GM12878 (cell line): ENCODE results near the gene GNLY. TPM values are rescaled to one million over a fixed set of nuclear protein-coding genes. Genes with fewer than 3 reads are reported as not detected.

Experiments
- ATAC-seq: fragments of 200-7000 bp; cut with Tn5 transposase; 3 replicates; pipeline ENCODE4 v1.9.1; 2020; ENCODE audit warnings: mild to moderate bottlenecking, moderate library complexity
- BruUV-seq: library from RNA; stranded (reverse); fragments of 400-500 nt; replicated peaks from 2 replicates; lab custom pipeline; 2021; lab: Mats Ljungman, UMichigan
- CTCF ChIA-PET: fragments of 300-600 bp; sonication (Branson Sonifier 250); formaldehyde crosslinking; extraction: SDS; loops from one replicate; lab custom pipeline; 2021; ENCODE audit warnings: inconsistent platforms; lab: Yijun Ruan, JAX
- POLR2A ChIA-PET: fragments of 350-600 bp; formaldehyde crosslinking; extraction: SDS; loops from one replicate; lab custom pipeline; 2021; ENCODE audit warnings: inconsistent platforms; lab: Charles Lee
- RAD21 ChIA-PET: fragments of 300-600 bp; sonication (Branson Sonifier 250); formaldehyde crosslinking; loops from one replicate; lab custom pipeline; 2023; ENCODE audit warnings: antibody characterized with exemption; ENCODE audit not compliant: unreplicated experiment; lab: Charles Lee
- SMC1A ChIA-PET: fragments of 300-600 bp; sonication (Branson Sonifier 250); formaldehyde crosslinking; loops from one replicate; lab custom pipeline; 2023; ENCODE audit not compliant: unreplicated experiment, uncharacterized antibody; lab: Charles Lee
- DNase-seq: peaks from one replicate; pipeline ENCODE4 v3.0.0-alpha.2; 2011; ENCODE audit warnings: low read depth, low spot score
- FAIRE-seq: peaks from 3 replicates; lab custom pipeline; 2011; peaks lifted over from hg19 to GRCh38; lab: Jason Lieb, UNC
- H2AFZ ChIP-seq: 2 replicates; pipeline ENCODE4 v1.6.0; 2011; ENCODE audit warnings: low read depth, low read length, control low read depth; ENCODE audit not compliant: control insufficient read depth
- H3K27ac ChIP-seq: 2 replicates; pipeline ENCODE4 v1.5.1; 2011; ENCODE audit warnings: control low read depth; ENCODE audit not compliant: control insufficient read depth, insufficient read depth
- H3K27me3 ChIP-seq, 2 experiments: replicated peaks in 1 of 2; 2 replicates each; pipeline versions ENCODE4 v1.6.0 to v1.6.1; 2011; ENCODE audit warnings: low read length in 1 of 2; ENCODE audit not compliant: control insufficient read depth in 2 of 2, insufficient read depth in 2 of 2
- H3K36me3 ChIP-seq, 2 experiments: 2 replicates each; pipeline ENCODE4 v1.5.1; 2011; ENCODE audit warnings: low read length in 1 of 2; ENCODE audit not compliant: control insufficient read depth in 2 of 2, insufficient read depth in 2 of 2
- H3K4me1 ChIP-seq: 2 replicates; pipeline ENCODE4 v1.6.1; 2011; ENCODE audit warnings: mild to moderate bottlenecking, low read length, moderate library complexity, mixed read lengths; ENCODE audit not compliant: control insufficient read depth, insufficient read depth
- H3K4me2 ChIP-seq: 2 replicates; pipeline ENCODE4 v1.6.0; 2011; ENCODE audit warnings: control low read depth; ENCODE audit not compliant: control insufficient read depth, insufficient read depth
- H3K4me3 ChIP-seq: fragments of 200-600 bp; sonication (generic); 2 replicates; pipeline ENCODE4 v1.5.1; 2016
- H3K79me2 ChIP-seq: 2 replicates; pipeline ENCODE4 v1.6.0; 2011; ENCODE audit warnings: low read length; ENCODE audit not compliant: control insufficient read depth, insufficient read depth
- H3K9ac ChIP-seq: 2 replicates; pipeline ENCODE4 v1.8.0; 2011; ENCODE audit warnings: low read length, control low read depth, mixed read lengths; ENCODE audit not compliant: control insufficient read depth, insufficient read depth
- H3K9me3 ChIP-seq: replicated peaks from 3 replicates; pipeline ENCODE4 v1.5.1; 2011; ENCODE audit warnings: mild to moderate bottlenecking, low read length; ENCODE audit not compliant: control insufficient read depth, insufficient read depth
- H4K20me1 ChIP-seq: 2 replicates; pipeline ENCODE4 v1.6.0; 2011; ENCODE audit not compliant: control insufficient read depth, insufficient read depth
- CREM ChIP-seq: IDR thresholded peaks from 2 replicates; pipeline ENCODE4 v1.6.1; 2014; ENCODE audit warnings: antibody characterized with exemption, low read depth
- HDGF ChIP-seq: fragments of 450-650 bp; IDR thresholded peaks from 2 replicates; pipeline ENCODE4 v1.6.1; 2016; ENCODE audit warnings: antibody characterized with exemption
- IRF4 ChIP-seq: IDR thresholded peaks from 2 replicates; pipeline ENCODE4 v1.6.1; 2011; ENCODE audit warnings: low read depth, low read length
- IRF5 ChIP-seq: fragments of 450-650 bp; IDR thresholded peaks from 2 replicates; pipeline ENCODE4 v1.6.1; 2017; ENCODE audit warnings: borderline replicate concordance
- JUND ChIP-seq: IDR thresholded peaks from 2 replicates; pipeline ENCODE4 v1.6.1; 2012; ENCODE audit warnings: low read depth, mild to moderate bottlenecking, low read length, improper control_type of control experiment, moderate library complexity
- LARP7 ChIP-seq: fragments of 450-650 bp; IDR thresholded peaks from 2 replicates; pipeline ENCODE4 v1.6.1; 2017; ENCODE audit warnings: mild to moderate bottlenecking
- PAX5 ChIP-seq: IDR thresholded peaks from 2 replicates; pipeline ENCODE4 v1.6.1; 2011; ENCODE audit warnings: low read depth, low read length, borderline replicate concordance
- POLR2A ChIP-seq: IDR thresholded peaks from 2 replicates; pipeline ENCODE4 v1.6.1; 2011; ENCODE audit warnings: low read depth, mild to moderate bottlenecking, low read length
- RAD21 ChIP-seq: IDR thresholded peaks from 2 replicates; pipeline ENCODE4 v1.6.1; 2011; ENCODE audit warnings: mild to moderate bottlenecking, low read depth, low read length, moderate library complexity; ENCODE audit not compliant: insufficient read depth
- STAT1 ChIP-seq: fragments of 450-650 bp; conservative IDR thresholded peaks from 2 replicates; pipeline ENCODE4 v1.6.1; 2014; ENCODE audit warnings: antibody characterized with exemption, mild to moderate bottlenecking
- WRNIP1 ChIP-seq: IDR thresholded peaks from 2 replicates; pipeline ENCODE4 v1.6.1; 2011; ENCODE audit warnings: low read depth, low read length, improper control_type of control experiment, borderline replicate concordance
- ZNF24 ChIP-seq: fragments of 450-650 bp; IDR thresholded peaks from 2 replicates; pipeline ENCODE4 v1.6.1; 2017; ENCODE audit warnings: antibody characterized with exemption, mild to moderate bottlenecking
- ZNF622 ChIP-seq: fragments of 450-650 bp; IDR thresholded peaks from 2 replicates; pipeline ENCODE4 v1.6.1; 2017; ENCODE audit warnings: mild to moderate bottlenecking, inconsistent platforms
- WGBS: methylation state at CpG from one replicate; pipeline ENCODE4 v1.1.6; 2016; ENCODE audit warnings: low lambda C conversion rate; ENCODE audit not compliant: insufficient replicate concordance, insufficient coverage; ENCODE audit errors: missing lambda C conversion rate; 5-methylcytosine and 5-hydroxymethylcytosine counted together
- in situ Hi-C: fragments of 300-500 bp; cut with MboI; formaldehyde crosslinking; loops from 9 replicates; pipeline ENCODE4 v1.14.3; 2018; ENCODE audit warnings: mixed read lengths
- intact Hi-C: fragments of 100-400 bp; cut with micrococcal nuclease; formaldehyde crosslinking; loops from one replicate; pipeline ENCODE4 v1.14.2; 2022; ENCODE audit not compliant: unreplicated experiment
- polyA plus RNA-seq, 11 experiments: library from polyadenylated mRNA; depleted of rRNA in 4 of 11; unstranded in 6 of 11; stranded (reverse) in 5 of 11; fragments of >200 nt; fragmentation: Nextera tagmentation in 4 of 11; fragmentation: Illumina TruSeq in 1 of 11; extraction: Ambion mirVana in 4 of 11; extraction: Trizol in 1 of 11; gene quantifications; 1 replicate in 1 of 11; 2 replicates in 10 of 11; pipeline versions ENCODE4 v1.2.1 to v1.2.3, GENCODE V29; 2011 to 2016; ENCODE audit warnings: inconsistent platforms in 2 of 11, missing spikeins in 2 of 11, low read depth in 1 of 11
- total RNA-seq, 4 experiments: library from RNA; depleted of rRNA in 3 of 4; stranded (reverse); fragments of >200 nt in 3 of 4; fragmentation: Illumina TruSeq in 1 of 4; extraction: Trizol in 1 of 4; gene quantifications; 2 replicates each; pipeline versions ENCODE4 v1.2.1 to v1.2.3, GENCODE V29; 2013 to 2021
- TF ChIP-seq, protein P1 (sequence below): fragments of 450-650 bp; IDR thresholded peaks from 2 replicates; pipeline ENCODE4 v1.6.1; 2018; ENCODE audit warnings: borderline replicate concordance, mild to moderate bottlenecking; ENCODE audit not compliant: partially characterized antibody
- TF ChIP-seq, protein P2 (sequence below): IDR thresholded peaks from 2 replicates; pipeline ENCODE4 v1.6.1; 2011; ENCODE audit warnings: low read depth, mild to moderate bottlenecking, low read length, moderate library complexity, borderline replicate concordance; ENCODE audit errors: extremely low read depth
- TF ChIP-seq, protein P3 (sequence below): IDR thresholded peaks from 2 replicates; pipeline ENCODE4 v1.6.1; 2011; ENCODE audit warnings: borderline replicate concordance, low read depth, mild to moderate bottlenecking, moderate library complexity, mixed read lengths, low read length; ENCODE audit not compliant: insufficient read depth; ENCODE audit errors: extremely low read length

Gene GNLY
- total and polyA plus RNA-seq, 10 of the 15 experiments (the other 5 are each of a cell fraction or from before 2014, with no cell fraction given), result 0.18 to 0.42 TPM; not detected in 8

- TF ChIP-seq, protein P1, sequence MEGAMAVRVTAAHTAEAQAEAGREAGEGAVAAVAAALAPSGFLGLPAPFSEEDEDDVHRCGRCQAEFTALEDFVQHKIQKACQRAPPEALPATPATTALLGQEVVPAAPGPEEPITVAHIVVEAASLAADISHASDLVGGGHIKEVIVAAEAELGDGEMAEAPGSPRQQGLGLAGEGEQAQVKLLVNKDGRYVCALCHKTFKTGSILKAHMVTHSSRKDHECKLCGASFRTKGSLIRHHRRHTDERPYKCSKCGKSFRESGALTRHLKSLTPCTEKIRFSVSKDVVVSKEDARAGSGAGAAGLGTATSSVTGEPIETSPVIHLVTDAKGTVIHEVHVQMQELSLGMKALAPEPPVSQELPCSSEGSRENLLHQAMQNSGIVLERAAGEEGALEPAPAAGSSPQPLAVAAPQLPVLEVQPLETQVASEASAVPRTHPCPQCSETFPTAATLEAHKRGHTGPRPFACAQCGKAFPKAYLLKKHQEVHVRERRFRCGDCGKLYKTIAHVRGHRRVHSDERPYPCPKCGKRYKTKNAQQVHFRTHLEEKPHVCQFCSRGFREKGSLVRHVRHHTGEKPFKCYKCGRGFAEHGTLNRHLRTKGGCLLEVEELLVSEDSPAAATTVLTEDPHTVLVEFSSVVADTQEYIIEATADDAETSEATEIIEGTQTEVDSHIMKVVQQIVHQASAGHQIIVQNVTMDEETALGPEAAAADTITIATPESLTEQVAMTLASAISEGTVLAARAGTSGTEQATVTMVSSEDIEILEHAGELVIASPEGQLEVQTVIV, result no peak
- TF ChIP-seq, all 136 proteins: peak for 0
Observed at GRCh38 chr2:85674417-85674816, 19.7 kb upstream of the GNLY start (continued).

DNA sequence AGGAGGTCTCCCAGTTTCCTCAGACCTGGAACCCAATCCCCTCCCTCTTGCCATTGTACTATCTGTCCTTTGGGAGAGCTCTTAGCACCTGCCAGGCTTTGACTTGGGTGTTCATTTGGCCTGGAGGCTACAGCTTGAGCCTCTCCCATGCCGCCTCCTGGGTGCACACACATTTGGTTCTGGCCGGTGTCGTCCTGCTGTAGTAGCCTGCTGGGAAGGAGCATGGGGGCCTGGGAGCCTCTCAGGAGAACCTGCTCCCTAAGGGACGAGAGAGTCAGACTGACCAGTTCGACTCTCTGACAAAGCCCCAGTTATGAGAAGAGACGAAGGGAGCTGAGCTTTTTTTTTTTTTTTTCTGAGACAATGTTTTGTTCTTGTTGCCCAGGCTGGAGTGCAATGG lies 18.7 kb upstream of the GNLY start:
- H2AFZ ChIP-seq, result no peak overlapping the region
- no peak overlapping the region for H3K9ac ChIP-seq
- no peak for ATAC-seq
- ChIA-PET CTCF (interaction anchor here (1.2 to 2.7 kb wide), 4 partner anchors 8 to 38 kb away, joined by 6 to 11 read pairs (median 8); no protein-coding TSS in a partner anchor), RAD21 (interaction anchor here (1.2 kb wide), 1 partner anchor 27 kb away, joined by 3 read pairs; no protein-coding TSS in a partner anchor), SMC1A (interaction anchor here (2.6 to 3.0 kb wide), 2 partner anchors 31 to 38 kb away, joined by 9 to 14 read pairs; no protein-coding TSS in a partner anchor), POLR2A (interaction anchor here (0.6 to 0.7 kb wide), 2 partner anchors 58 to 419 kb away, joined by 3 to 4 read pairs; no protein-coding TSS in a partner anchor)
- no peaks in the 10 kb centered on the region for H4K20me1 ChIP-seq
- 62% methylated on average over 5 of the region's 6 CpGs for WGBS
- H3K36me3 ChIP-seq, result no peaks in the 10 kb centered on the region
- H3K4me1 ChIP-seq, result no peaks in the 10 kb centered on the region
- intact Hi-C loops (loop anchor here (5.0 kb wide), 1 partner anchor 52 kb away; no protein-coding TSS in a partner anchor), in situ Hi-C loops (no loop called here)
- H3K4me2 ChIP-seq, result no peak overlapping the region
- no peak overlapping the region for H3K27ac ChIP-seq
- TF ChIP-seq ZNF24 (no peak), CREM (no peak), IRF4 (no peak), POLR2A (no peak), WRNIP1 (no peak), ZNF622 (no peak), IRF5 (no peak), LARP7 (no peak), JUND (no peak), STAT1 (no peak), HDGF (no peak), PAX5 (no peak), RAD21 (no peak)
- TF ChIP-seq, protein P2, sequence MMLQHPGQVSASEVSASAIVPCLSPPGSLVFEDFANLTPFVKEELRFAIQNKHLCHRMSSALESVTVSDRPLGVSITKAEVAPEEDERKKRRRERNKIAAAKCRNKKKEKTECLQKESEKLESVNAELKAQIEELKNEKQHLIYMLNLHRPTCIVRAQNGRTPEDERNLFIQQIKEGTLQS, result no peak
- TF ChIP-seq, protein P3, sequence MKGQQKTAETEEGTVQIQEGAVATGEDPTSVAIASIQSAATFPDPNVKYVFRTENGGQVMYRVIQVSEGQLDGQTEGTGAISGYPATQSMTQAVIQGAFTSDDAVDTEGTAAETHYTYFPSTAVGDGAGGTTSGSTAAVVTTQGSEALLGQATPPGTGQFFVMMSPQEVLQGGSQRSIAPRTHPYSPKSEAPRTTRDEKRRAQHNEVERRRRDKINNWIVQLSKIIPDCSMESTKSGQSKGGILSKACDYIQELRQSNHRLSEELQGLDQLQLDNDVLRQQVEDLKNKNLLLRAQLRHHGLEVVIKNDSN, result no peak
- no peak for DNase-seq
- H3K9me3 ChIP-seq, result no peaks in the 10 kb centered on the region
- H3K79me2 ChIP-seq, result no peaks in the 10 kb centered on the region
- no peaks in the 10 kb centered on the region for H3K27me3 ChIP-seq
- no peak overlapping the region for H3K4me3 ChIP-seq
- BruUV-seq, result no TSS peak
- no peak for FAIRE-seq
